ENCODE results near the gene LAMA1.

DNA sequence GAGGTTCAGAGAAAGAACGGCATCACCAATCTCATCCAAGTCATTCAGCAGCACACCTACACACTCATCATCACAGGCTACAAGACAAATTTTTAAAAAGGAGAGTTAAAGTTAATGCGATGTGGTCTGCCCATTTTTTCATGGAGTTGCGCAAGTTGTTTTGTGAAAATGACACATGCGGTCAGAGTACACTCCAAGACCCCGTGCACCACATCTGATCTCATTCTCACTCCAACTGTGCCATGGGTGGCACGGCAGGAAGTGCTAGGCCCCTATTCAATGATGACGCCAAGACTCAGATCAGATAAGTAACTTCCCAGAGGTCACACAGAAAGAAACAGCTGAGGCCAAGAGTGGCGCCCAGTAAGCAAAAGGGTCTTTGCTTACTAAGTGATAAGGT, 119.8 kb downstream of the LAMA1 start:
- TF ChIP-seq, protein P1, sequence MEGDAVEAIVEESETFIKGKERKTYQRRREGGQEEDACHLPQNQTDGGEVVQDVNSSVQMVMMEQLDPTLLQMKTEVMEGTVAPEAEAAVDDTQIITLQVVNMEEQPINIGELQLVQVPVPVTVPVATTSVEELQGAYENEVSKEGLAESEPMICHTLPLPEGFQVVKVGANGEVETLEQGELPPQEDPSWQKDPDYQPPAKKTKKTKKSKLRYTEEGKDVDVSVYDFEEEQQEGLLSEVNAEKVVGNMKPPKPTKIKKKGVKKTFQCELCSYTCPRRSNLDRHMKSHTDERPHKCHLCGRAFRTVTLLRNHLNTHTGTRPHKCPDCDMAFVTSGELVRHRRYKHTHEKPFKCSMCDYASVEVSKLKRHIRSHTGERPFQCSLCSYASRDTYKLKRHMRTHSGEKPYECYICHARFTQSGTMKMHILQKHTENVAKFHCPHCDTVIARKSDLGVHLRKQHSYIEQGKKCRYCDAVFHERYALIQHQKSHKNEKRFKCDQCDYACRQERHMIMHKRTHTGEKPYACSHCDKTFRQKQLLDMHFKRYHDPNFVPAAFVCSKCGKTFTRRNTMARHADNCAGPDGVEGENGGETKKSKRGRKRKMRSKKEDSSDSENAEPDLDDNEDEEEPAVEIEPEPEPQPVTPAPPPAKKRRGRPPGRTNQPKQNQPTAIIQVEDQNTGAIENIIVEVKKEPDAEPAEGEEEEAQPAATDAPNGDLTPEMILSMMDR (IDR thresholded peaks at IDR 0.05; ENCODE audit: low read depth, low read length, poor library complexity, severe bottlenecking), result no peak
- no peak for TF ChIP-seq EZH2phosphoT487 (IDR thresholded peaks at IDR 0.05; ENCODE audit: borderline replicate concordance, low read length)
